NCI-H1930 (cell line): ENCODE data around the gene EGFL7.

Experiments used
- DNase-seq, 2 experiments: peaks; one replicate each; lab custom pipeline; 2025; lab: John Stamatoyannopoulos, UW

EGFL7 gene

GRCh38 chr9:136673088-136673974 is 10.6 kb downstream of the EGFL7 start:
- no peak for DNase-seq

GRCh38 chr9:136673975-136674785 is 11.5 kb downstream of the EGFL7 start:
- DNase-seq = no peak

- no peak for DNase-seq
Measured at GRCh38 chr9:136674786-136675349, 12.2 kb downstream of the EGFL7 start.

- no peak for DNase-seq
Measured at GRCh38 chr9:136675477-136676296, 13.0 kb downstream of the EGFL7 start.

GRCh38 chr9:136676297-136676794 is 13.6 kb downstream of the EGFL7 start:
- no peak for DNase-seq

GRCh38 chr9:136676920-136677686 is 14.4 kb downstream of the EGFL7 start:
- no peak for DNase-seq

GRCh38 chr9:136678034-136678433 is 15.3 kb downstream of the EGFL7 start:
- DNase-seq = no peak

- DNase-seq = no peak
Measured at GRCh38 chr9:136678624-136679023, 15.9 kb downstream of the EGFL7 start.

GRCh38 chr9:136679431-136679941 is 16.8 kb downstream of the EGFL7 start:
- DNase-seq = no peak

GRCh38 chr9:136681029-136681428 is 18.3 kb downstream of the EGFL7 start:
- no peak for DNase-seq

GRCh38 chr9:136681945-136682699 is 19.4 kb downstream of the EGFL7 start:
- DNase-seq = no peak

- no peak for DNase-seq
Measured at GRCh38 chr9:136682710-136683109, 20.0 kb downstream of the EGFL7 start.

GRCh38 chr9:136683173-136683745 is 20.5 kb downstream of the EGFL7 start:
- DNase-seq = no peak

- no peak for DNase-seq
Measured at GRCh38 chr9:136683755-136684154, 21.0 kb downstream of the EGFL7 start.

- DNase-seq = no peak
Measured at GRCh38 chr9:136684339-136684738, 21.6 kb downstream of the EGFL7 start.

- no peak for DNase-seq
Measured at GRCh38 chr9:136684799-136685198, 22.1 kb downstream of the EGFL7 start.

- no peak for DNase-seq
Measured at GRCh38 chr9:136685216-136685615, 22.5 kb downstream of the EGFL7 start.

GRCh38 chr9:136685790-136686533 is 23.2 kb downstream of the EGFL7 start:
- DNase-seq = no peak

- DNase-seq = no peak
Measured at GRCh38 chr9:136686534-136686793, 23.7 kb downstream of the EGFL7 start.
